ENCODE data around the gene MAGED2.

DNA sequence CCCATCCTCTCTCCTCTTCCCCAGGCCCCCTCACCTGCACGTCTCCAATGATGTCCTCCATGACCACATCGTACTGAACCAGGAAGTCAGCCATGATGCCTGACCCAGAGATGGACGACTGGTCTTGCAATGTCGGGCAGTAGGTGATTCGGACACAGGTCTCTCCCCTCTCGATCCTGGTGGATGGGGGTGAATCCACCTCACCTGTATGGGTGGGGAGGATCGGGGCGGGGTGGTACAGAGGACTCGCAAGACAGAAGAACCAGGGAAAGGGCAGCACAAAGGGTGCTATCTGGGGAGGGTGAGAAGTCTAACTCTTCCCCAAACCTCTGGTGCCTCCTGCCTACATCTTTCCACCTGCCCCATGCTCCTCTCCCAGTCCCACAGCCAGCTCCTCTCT, 19.1 kb upstream of the MAGED2 start:
- TF ChIP-seq CTCF (IDR thresholded peaks at IDR 0.05) (no peak), EP300 (IDR thresholded peaks at IDR 0.05) (no peak), POLR2A (IDR thresholded peaks at IDR 0.05) (no peak)
